K562 (cell line): ENCODE results near the gene KRT77. TPM values are rescaled to one million over a fixed set of nuclear protein-coding genes. Genes with fewer than 3 reads are reported as not detected.
A peak's percentile ranks its signal among the peaks of the same experiment; 100 is the strongest.

Experiments used
- FOSL1 ChIP-seq: fragments of 200-800 bp; sonication (Bioruptor generic); conservative IDR thresholded peaks from 2 replicates; pipeline ENCODE4 v1.6.1; 2016; ENCODE audit warnings: missing genetic modification characterization, missing compliant biosample characterization
- GTF3C2 ChIP-seq: IDR thresholded peaks from 3 replicates; pipeline ENCODE4 v1.6.1; 2011; ENCODE audit warnings: borderline replicate concordance, mild to moderate bottlenecking, moderate library complexity; ENCODE audit not compliant: insufficient read length; ENCODE audit errors: extremely low read depth
- KDM4B ChIP-seq, 2 experiments: fragments of 450-650 bp in 1 of 2; sonication (generic) in 1 of 2; IDR thresholded peaks; 2 replicates each; pipeline ENCODE4 v1.6.1; 2016 to 2017; ENCODE audit warnings: borderline replicate concordance in 2 of 2, antibody characterized with exemption in 1 of 2, low read depth in 1 of 2, mild to moderate bottlenecking in 1 of 2
- PTRF ChIP-seq: fragments of 450-650 bp; IDR thresholded peaks from 2 replicates; pipeline ENCODE4 v1.6.1; 2016; ENCODE audit warnings: mild to moderate bottlenecking, missing genetic modification characterization, missing compliant biosample characterization
- SAFB ChIP-seq: fragments of 200-400 bp; formaldehyde crosslinking; IDR thresholded peaks from 2 replicates; pipeline ENCODE4 v1.6.1; 2017; ENCODE audit warnings: low read depth, low read length, borderline replicate concordance
- ZBTB1 ChIP-seq: sonication (generic); formaldehyde crosslinking; IDR thresholded peaks from 2 replicates; pipeline ENCODE4 v1.8.1; 2023; ENCODE audit warnings: missing genetic modification reagents, low read depth, mild to moderate bottlenecking, borderline replicate concordance
- ZNF140 ChIP-seq: fragments of 250-450 bp; sonication (Bioruptor Pico); IDR thresholded peaks from 2 replicates; pipeline ENCODE4 v1.8.0; 2021; ENCODE audit warnings: moderate library complexity, mild to moderate bottlenecking, inconsistent platforms
- ZNF583 ChIP-seq: fragments of 250-450 bp; sonication (Bioruptor Pico); IDR thresholded peaks from 2 replicates; pipeline ENCODE4 v1.4.0; 2020
- ZNF695 ChIP-seq: fragments of 450-650 bp; formaldehyde crosslinking; IDR thresholded peaks from 2 replicates; pipeline ENCODE4 v1.4.0; 2020; ENCODE audit warnings: mild to moderate bottlenecking, moderate library complexity
- polyA plus RNA-seq, 8 experiments: library from polyadenylated mRNA; depleted of rRNA in 4 of 8; stranded (reverse) in 5 of 8; unstranded in 3 of 8; fragments of >200 nt; fragmentation: Nextera tagmentation in 2 of 8; fragmentation: Illumina TruSeq in 1 of 8; extraction: Ambion mirVana in 2 of 8; extraction: Trizol in 1 of 8; gene quantifications; 2 replicates each; pipeline versions ENCODE4 v1.2.1 to v1.2.3, GENCODE V29; 2011 to 2014; ENCODE audit warnings: inconsistent platforms in 1 of 8, missing spikeins in 1 of 8
- total RNA-seq, 7 experiments: library from RNA; depleted of rRNA in 6 of 7; stranded (reverse); fragments of >200 nt in 6 of 7; fragmentation: Illumina TruSeq in 2 of 7; extraction: Trizol in 2 of 7; gene quantifications; 2 replicates each; pipeline versions ENCODE4 v1.2.1 to v1.2.3, GENCODE V29; 2011 to 2021; ENCODE audit warnings: low replicate concordance in 1 of 7
- TF ChIP-seq, protein P1 (sequence below): sonication (generic); formaldehyde crosslinking; IDR thresholded peaks from 2 replicates; pipeline ENCODE4 v1.9.0; 2022; ENCODE audit warnings: mild to moderate bottlenecking, missing genetic modification reagents
- TF ChIP-seq, protein P2 (sequence below), 2 experiments: fragments of 450-650 bp; conservative IDR thresholded peaks; 2 replicates each; pipeline ENCODE4 v1.6.1; 2017; ENCODE audit warnings: mild to moderate bottlenecking in 2 of 2, moderate library complexity in 2 of 2
- TF ChIP-seq, protein P3 (sequence below): sonication (generic); formaldehyde crosslinking; IDR thresholded peaks from 2 replicates; pipeline ENCODE4 v1.8.0; 2022; ENCODE audit warnings: missing genetic modification reagents, mild to moderate bottlenecking, borderline replicate concordance
- TF ChIP-seq, protein P4 (sequence below): fragments of 450-650 bp; formaldehyde crosslinking; conservative IDR thresholded peaks from 2 replicates; pipeline ENCODE4 v1.4.0; 2022; ENCODE audit warnings: mild to moderate bottlenecking, missing genetic modification characterization
- TF ChIP-seq, protein P5 (sequence below): fragments of 150-350 bp; IDR thresholded peaks from 2 replicates; pipeline ENCODE4 v1.6.1; 2014; ENCODE audit warnings: low read depth, mild to moderate bottlenecking, low read length, borderline replicate concordance

KRT77 gene
- total and polyA plus RNA-seq, 9 of the 15 experiments (the other 6 are each of a cell fraction or from before 2014, with no cell fraction given), result not detected

GRCh38 chr12:52703878-52704277, 554 bp upstream of the KRT77 start (continued):
- no peak for TF ChIP-seq GTF3C2
- no peak for TF ChIP-seq KDM4B (IDR thresholded peaks at IDR 0.05; ENCODE audit: borderline replicate concordance in 2 of 2, low read depth in 1 of 2)
- TF ChIP-seq ZNF583 (CRISPR knock-in tag), result no peak
- TF ChIP-seq FOSL1 (tag), result 0 out of 2 replicates have a peak, but pooled peaks have one; percentile 30
- TF ChIP-seq, protein P1, sequence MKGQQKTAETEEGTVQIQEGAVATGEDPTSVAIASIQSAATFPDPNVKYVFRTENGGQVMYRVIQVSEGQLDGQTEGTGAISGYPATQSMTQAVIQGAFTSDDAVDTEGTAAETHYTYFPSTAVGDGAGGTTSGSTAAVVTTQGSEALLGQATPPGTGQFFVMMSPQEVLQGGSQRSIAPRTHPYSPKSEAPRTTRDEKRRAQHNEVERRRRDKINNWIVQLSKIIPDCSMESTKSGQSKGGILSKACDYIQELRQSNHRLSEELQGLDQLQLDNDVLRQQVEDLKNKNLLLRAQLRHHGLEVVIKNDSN (CRISPR knock-in tag), result no peak
- TF ChIP-seq ZNF695 (CRISPR knock-in tag), result no peak
- TF ChIP-seq, protein P2, sequence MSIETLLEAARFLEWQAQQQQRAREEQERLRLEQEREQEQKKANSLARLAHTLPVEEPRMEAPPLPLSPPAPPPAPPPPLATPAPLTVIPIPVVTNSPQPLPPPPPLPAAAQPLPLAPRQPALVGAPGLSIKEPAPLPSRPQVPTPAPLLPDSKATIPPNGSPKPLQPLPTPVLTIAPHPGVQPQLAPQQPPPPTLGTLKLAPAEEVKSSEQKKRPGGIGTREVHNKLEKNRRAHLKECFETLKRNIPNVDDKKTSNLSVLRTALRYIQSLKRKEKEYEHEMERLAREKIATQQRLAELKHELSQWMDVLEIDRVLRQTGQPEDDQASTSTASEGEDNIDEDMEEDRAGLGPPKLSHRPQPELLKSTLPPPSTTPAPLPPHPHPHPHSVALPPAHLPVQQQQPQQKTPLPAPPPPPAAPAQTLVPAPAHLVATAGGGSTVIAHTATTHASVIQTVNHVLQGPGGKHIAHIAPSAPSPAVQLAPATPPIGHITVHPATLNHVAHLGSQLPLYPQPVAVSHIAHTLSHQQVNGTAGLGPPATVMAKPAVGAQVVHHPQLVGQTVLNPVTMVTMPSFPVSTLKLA (conservative IDR thresholded peaks at IDR 0.05), result no peak
- no peak for TF ChIP-seq PTRF
- TF ChIP-seq ZBTB1 (CRISPR knock-in tag), result no peak
- TF ChIP-seq, protein P3, sequence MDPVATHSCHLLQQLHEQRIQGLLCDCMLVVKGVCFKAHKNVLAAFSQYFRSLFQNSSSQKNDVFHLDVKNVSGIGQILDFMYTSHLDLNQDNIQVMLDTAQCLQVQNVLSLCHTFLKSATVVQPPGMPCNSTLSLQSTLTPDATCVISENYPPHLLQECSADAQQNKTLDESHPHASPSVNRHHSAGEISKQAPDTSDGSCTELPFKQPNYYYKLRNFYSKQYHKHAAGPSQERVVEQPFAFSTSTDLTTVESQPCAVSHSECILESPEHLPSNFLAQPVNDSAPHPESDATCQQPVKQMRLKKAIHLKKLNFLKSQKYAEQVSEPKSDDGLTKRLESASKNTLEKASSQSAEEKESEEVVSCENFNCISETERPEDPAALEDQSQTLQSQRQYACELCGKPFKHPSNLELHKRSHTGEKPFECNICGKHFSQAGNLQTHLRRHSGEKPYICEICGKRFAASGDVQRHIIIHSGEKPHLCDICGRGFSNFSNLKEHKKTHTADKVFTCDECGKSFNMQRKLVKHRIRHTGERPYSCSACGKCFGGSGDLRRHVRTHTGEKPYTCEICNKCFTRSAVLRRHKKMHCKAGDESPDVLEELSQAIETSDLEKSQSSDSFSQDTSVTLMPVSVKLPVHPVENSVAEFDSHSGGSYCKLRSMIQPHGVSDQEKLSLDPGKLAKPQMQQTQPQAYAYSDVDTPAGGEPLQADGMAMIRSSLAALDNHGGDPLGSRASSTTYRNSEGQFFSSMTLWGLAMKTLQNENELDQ (CRISPR knock-in tag), result no peak
- TF ChIP-seq ZNF140, result no peak
- TF ChIP-seq, protein P4, sequence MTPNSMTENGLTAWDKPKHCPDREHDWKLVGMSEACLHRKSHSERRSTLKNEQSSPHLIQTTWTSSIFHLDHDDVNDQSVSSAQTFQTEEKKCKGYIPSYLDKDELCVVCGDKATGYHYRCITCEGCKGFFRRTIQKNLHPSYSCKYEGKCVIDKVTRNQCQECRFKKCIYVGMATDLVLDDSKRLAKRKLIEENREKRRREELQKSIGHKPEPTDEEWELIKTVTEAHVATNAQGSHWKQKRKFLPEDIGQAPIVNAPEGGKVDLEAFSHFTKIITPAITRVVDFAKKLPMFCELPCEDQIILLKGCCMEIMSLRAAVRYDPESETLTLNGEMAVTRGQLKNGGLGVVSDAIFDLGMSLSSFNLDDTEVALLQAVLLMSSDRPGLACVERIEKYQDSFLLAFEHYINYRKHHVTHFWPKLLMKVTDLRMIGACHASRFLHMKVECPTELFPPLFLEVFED (CRISPR knock-in tag), result no peak
- no peak for TF ChIP-seq SAFB
- TF ChIP-seq, protein P5, sequence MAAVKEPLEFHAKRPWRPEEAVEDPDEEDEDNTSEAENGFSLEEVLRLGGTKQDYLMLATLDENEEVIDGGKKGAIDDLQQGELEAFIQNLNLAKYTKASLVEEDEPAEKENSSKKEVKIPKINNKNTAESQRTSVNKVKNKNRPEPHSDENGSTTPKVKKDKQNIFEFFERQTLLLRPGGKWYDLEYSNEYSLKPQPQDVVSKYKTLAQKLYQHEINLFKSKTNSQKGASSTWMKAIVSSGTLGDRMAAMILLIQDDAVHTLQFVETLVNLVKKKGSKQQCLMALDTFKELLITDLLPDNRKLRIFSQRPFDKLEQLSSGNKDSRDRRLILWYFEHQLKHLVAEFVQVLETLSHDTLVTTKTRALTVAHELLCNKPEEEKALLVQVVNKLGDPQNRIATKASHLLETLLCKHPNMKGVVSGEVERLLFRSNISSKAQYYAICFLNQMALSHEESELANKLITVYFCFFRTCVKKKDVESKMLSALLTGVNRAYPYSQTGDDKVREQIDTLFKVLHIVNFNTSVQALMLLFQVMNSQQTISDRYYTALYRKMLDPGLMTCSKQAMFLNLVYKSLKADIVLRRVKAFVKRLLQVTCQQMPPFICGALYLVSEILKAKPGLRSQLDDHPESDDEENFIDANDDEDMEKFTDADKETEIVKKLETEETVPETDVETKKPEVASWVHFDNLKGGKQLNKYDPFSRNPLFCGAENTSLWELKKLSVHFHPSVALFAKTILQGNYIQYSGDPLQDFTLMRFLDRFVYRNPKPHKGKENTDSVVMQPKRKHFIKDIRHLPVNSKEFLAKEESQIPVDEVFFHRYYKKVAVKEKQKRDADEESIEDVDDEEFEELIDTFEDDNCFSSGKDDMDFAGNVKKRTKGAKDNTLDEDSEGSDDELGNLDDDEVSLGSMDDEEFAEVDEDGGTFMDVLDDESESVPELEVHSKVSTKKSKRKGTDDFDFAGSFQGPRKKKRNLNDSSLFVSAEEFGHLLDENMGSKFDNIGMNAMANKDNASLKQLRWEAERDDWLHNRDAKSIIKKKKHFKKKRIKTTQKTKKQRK, result no peak
